GM10248 (cell line): ENCODE measurements around the gene ZNF385A.

ENCODE experiments used
- CTCF ChIA-PET: fragments of 300-600 bp; sonication (Branson Sonifier 250); formaldehyde crosslinking; extraction: SDS; loops from one replicate; lab custom pipeline; 2021; ENCODE audit warnings: antibody characterized with exemption; lab: Yijun Ruan, JAX
- POLR2A ChIA-PET: fragments of 350-650 bp; sonication (Branson Sonifier 250); formaldehyde crosslinking; extraction: SDS; loops from one replicate; lab custom pipeline; 2020; ENCODE audit warnings: antibody characterized with exemption; lab: Yijun Ruan, JAX
- DNase-seq: peaks from one replicate; pipeline ENCODE4 v3.0.0; 2012; ENCODE audit errors: extremely low spot score
- CTCF ChIP-seq: IDR thresholded peaks from 2 replicates; pipeline ENCODE4 v1.5.1; 2012; ENCODE audit warnings: mild to moderate bottlenecking, low read depth; ENCODE audit errors: extremely low read depth, missing control alignments, control extremely low read depth

The ZNF385A gene

GRCh38 chr12:54379398-54380201 is 4.9 kb downstream of the ZNF385A start:
- TF ChIP-seq CTCF = peak; percentile 100
- ChIA-PET CTCF (interaction anchor here (0.6 to 7.5 kb wide), 55 partner anchors 8 to 416 kb away, joined by 3 to 87 read pairs (median 6); partner anchors contain the start of genes COPZ1, HNRNPA1, HOXC4 and HOXC5), POLR2A (no interaction called here)
- DNase-seq = peak; percentile 93

GRCh38 chr12:54378796-54379397 is 5.6 kb downstream of the ZNF385A start:
- ChIA-PET POLR2A (no interaction called here), CTCF (interaction anchor here (0.6 to 7.5 kb wide), 48 partner anchors 7 to 416 kb away, joined by 3 to 87 read pairs (median 6); partner anchors contain the start of genes COPZ1, HNRNPA1, HOXC4 and HOXC5)
- no peak for TF ChIP-seq CTCF
- DNase-seq = no peak

- ChIA-PET POLR2A (no interaction called here), CTCF (interaction anchor here (0.6 to 7.5 kb wide), 12 partner anchors 10 to 163 kb away, joined by 3 to 87 read pairs (median 37); partner anchors contain the start of gene COPZ1)
- no peak for TF ChIP-seq CTCF
- DNase-seq = no peak
These were observed 6.6 kb downstream of the ZNF385A start for GRCh38 chr12:54377797-54378515.

GRCh38 chr12:54377007-54377406 is 7.5 kb downstream of the ZNF385A start:
- TF ChIP-seq CTCF = no peak
- ChIA-PET CTCF (interaction anchor here (0.9 to 7.5 kb wide), 6 partner anchors 8 to 163 kb away, joined by 3 to 74 read pairs (median 3); no protein-coding TSS in a partner anchor), POLR2A (no interaction called here)
- no peak for DNase-seq

- no peak for TF ChIP-seq CTCF
- ChIA-PET POLR2A (no interaction called here), CTCF (interaction anchor here (0.9 to 7.5 kb wide), 7 partner anchors 9 to 162 kb away, joined by 3 to 74 read pairs (median 3); no protein-coding TSS in a partner anchor)
- no peak for DNase-seq
These were observed 7.9 kb downstream of the ZNF385A start for GRCh38 chr12:54376596-54376995.

GRCh38 chr12:54375259-54375579 is 9.3 kb downstream of the ZNF385A start:
- POLR2A ChIA-PET = no interaction called here
- no peak for TF ChIP-seq CTCF
- DNase-seq = no peak
- CTCF ChIA-PET = interaction anchor here (0.8 to 5.9 kb wide), 8 partner anchors 15 to 160 kb away, joined by 4 to 49 read pairs (median 5); partner anchors contain the start of gene COPZ1
